NT2/D1 (cell line): ENCODE measurements around the gene HNF1B.

Experiments used
- SUZ12 ChIP-seq: IDR thresholded peaks from 2 replicates; pipeline ENCODE4 v1.6.1; 2011; ENCODE audit not compliant: insufficient read length, insufficient read depth; ENCODE audit errors: extremely low read depth
- YY1 ChIP-seq: IDR thresholded peaks from 2 replicates; pipeline ENCODE4 v1.6.1; 2011; ENCODE audit not compliant: insufficient read length, insufficient read depth

- TF ChIP-seq SUZ12 (no peak), YY1 (no peak)
Observed at GRCh38 chr17:37789021-37789565, 44.2 kb upstream of the HNF1B start.
